Left lobe of liver (tissue), 2 donors: ENCODE results near the gene CYP2S1. TPM values are rescaled to one million over a fixed set of nuclear protein-coding genes. Genes with fewer than 3 reads are reported as not detected.

ENCODE experiments used
- ATAC-seq: fragments of 200-7000 bp; cut with Tn5 transposase; one replicate; pipeline ENCODE4 v1.9.1; 2020; ENCODE audit warnings: mild to moderate bottlenecking, moderate library complexity
- DNase-seq: peaks from one replicate; pipeline ENCODE4 v3.0.0-alpha.2; 2020; ENCODE audit warnings: low spot score
- total RNA-seq: library from RNA; stranded (reverse); gene quantifications from one replicate; pipeline ENCODE4 v1.2.1, GENCODE V29; 2021
- donor health status: DM: no; HTN: no; CAD: no; lungs with moderate emphysema.
- donor health status: DM: no; HTN: yes; CAD: no.

CYP2S1 gene
- total RNA-seq, 1 donor from 2014 or later = 2.1 TPM

- ATAC-seq (no peak), DNase-seq (no peak)
Observed at GRCh38 chr19:41255171-41255570, 62.2 kb downstream of the CYP2S1 start.

Other genes starting within 250 kb of the CYP2S1 start
- 801 TPM for gene CYP2B6, start 201.9 kb upstream of the CYP2S1 start, total RNA-seq
- gene CYP2A13, start 104.8 kb upstream of the CYP2S1 start, total RNA-seq = 1.4 TPM
- gene CYP2F1, start 78.8 kb upstream of the CYP2S1 start, total RNA-seq = not detected
- 10.1 TPM for gene AXL, start 26.0 kb downstream of the CYP2S1 start, total RNA-seq
- gene HNRNPUL1, start 71.2 kb downstream of the CYP2S1 start, total RNA-seq = 62.4 TPM
- gene CCDC97, start 117.0 kb downstream of the CYP2S1 start, total RNA-seq = 9.0 TPM
- gene TGFB1, start 160.7 kb downstream of the CYP2S1 start, total RNA-seq = 7.9 TPM
- gene B9D2, start 170.9 kb downstream of the CYP2S1 start, total RNA-seq = 2.1 TPM
- gene TMEM91, start 183.3 kb downstream of the CYP2S1 start, total RNA-seq = 3.1 TPM
- gene EXOSC5, start 204.1 kb downstream of the CYP2S1 start, total RNA-seq = 13.2 TPM
- 64.4 TPM for gene BCKDHA, start 204.6 kb downstream of the CYP2S1 start, total RNA-seq
- gene B3GNT8, start 234.2 kb downstream of the CYP2S1 start, total RNA-seq = 0.65 TPM
- 21.2 TPM for gene DMAC2, start 246.7 kb downstream of the CYP2S1 start, total RNA-seq
- not detected for gene ERICH4, start 249.9 kb downstream of the CYP2S1 start, total RNA-seq